ENCODE data around the gene LCK. TPM values are rescaled to one million over a fixed set of nuclear protein-coding genes. Genes with fewer than 3 reads are reported as not detected.

LCK gene
- total RNA-seq, 1 experiment from 2014 or later, result 0.57 TPM

- H3K9me3 ChIP-seq (ENCODE audit: control insufficient read depth, insufficient read depth, low read depth, low read length), result no peaks in the 10 kb centered on the region
- no TSS peak for BruUV-seq (replicated peaks)
- in situ Hi-C loops (cut with HindIII; ENCODE audit: low pct_unique_long_range_greater_than_20kb, low sequenced_read_pairs) (no loop called here), intact Hi-C loops (cut with micrococcal nuclease; ENCODE audit: unreplicated experiment) (no loop called here)
- CTCF ChIA-PET, result no interaction called here
- peak overlapping the region; percentile 31; the same call in 1 of the 2 replicates for H3K27ac ChIP-seq (ENCODE audit: low read length)
- no peak for ATAC-seq
- peak overlapping the region; percentile 60 to 90 for H3K4me3 ChIP-seq (ENCODE audit: low read depth in 2 of 2, low read length in 2 of 2)
- TF ChIP-seq CTCF (IDR thresholded peaks at IDR 0.05) (no peak), SIN3A (IDR thresholded peaks at IDR 0.05; ENCODE audit: borderline replicate concordance, insufficient read depth, low read depth, low read length) (no peak), TCF7L2 (IDR thresholded peaks at IDR 0.05; ENCODE audit: low read depth, low read length) (no peak), REST (IDR thresholded peaks at IDR 0.05; ENCODE audit: insufficient read depth in 1 of 2, low read depth in 2 of 2, low read length in 1 of 2) (no peak), POLR2AphosphoS5 (IDR thresholded peaks at IDR 0.05; ENCODE audit: low read depth, low read length) (no peak)
- H3K36me3 ChIP-seq (ENCODE audit: control insufficient read depth, insufficient read depth, low read length), result no peaks in the 10 kb centered on the region
- peaks cover 12% of the 10 kb centered on the region for H3K4me1 ChIP-seq (ENCODE audit: control insufficient read depth, insufficient read depth, low read length)
- DNase-seq (ENCODE audit: low read depth, low spot score), result no peak
- no peaks in the 10 kb centered on the region for H3K27me3 ChIP-seq (ENCODE audit: control insufficient read depth, insufficient read depth, low read length)
- POLR2A ChIA-PET, result interaction anchor here (0.5 kb wide), 1 partner anchor 82 kb away, joined by 3 read pairs; no protein-coding TSS in a partner anchor
Measured at GRCh38 chr1:32239790-32240139, 11.3 kb upstream of the LCK start.

GRCh38 chr1:32240140-32240951 lies 10.7 kb upstream of the LCK start:
- ATAC-seq (peak; percentile 76), DNase-seq (ENCODE audit: low read depth, low spot score) (no peak)
- in situ Hi-C loops (cut with HindIII; ENCODE audit: low pct_unique_long_range_greater_than_20kb, low sequenced_read_pairs) (no loop called here), intact Hi-C loops (cut with micrococcal nuclease; ENCODE audit: unreplicated experiment) (no loop called here)
- no peaks in the 10 kb centered on the region for H3K36me3 ChIP-seq (ENCODE audit: control insufficient read depth, insufficient read depth, low read length)
- ChIA-PET CTCF (interaction anchor here (0.6 to 1.9 kb wide), 4 partner anchors 24 to 76 kb away, joined by 4 to 18 read pairs (median 8); no protein-coding TSS in a partner anchor), POLR2A (interaction anchor here (0.7 to 1.2 kb wide), 4 partner anchors 13 to 486 kb away, joined by 3 to 7 read pairs (median 4); no protein-coding TSS in a partner anchor)
- TF ChIP-seq POLR2AphosphoS5 (IDR thresholded peaks at IDR 0.05; ENCODE audit: low read depth, low read length), result peak; percentile 63; the same call in 1 of the 2 replicates
- peak; percentile 72 for TF ChIP-seq CTCF (IDR thresholded peaks at IDR 0.05)
- TF ChIP-seq SIN3A (IDR thresholded peaks at IDR 0.05; ENCODE audit: borderline replicate concordance, insufficient read depth, low read depth, low read length), result peak; percentile 74; the same call in 1 of the 2 replicates
- TF ChIP-seq TCF7L2 (IDR thresholded peaks at IDR 0.05; ENCODE audit: low read depth, low read length), result no peak
- peaks cover 12% of the 10 kb centered on the region for H3K4me1 ChIP-seq (ENCODE audit: control insufficient read depth, insufficient read depth, low read length)
- no TSS peak for BruUV-seq (replicated peaks)
- H3K9me3 ChIP-seq (ENCODE audit: control insufficient read depth, insufficient read depth, low read depth, low read length), result no peaks in the 10 kb centered on the region
- no peaks in the 10 kb centered on the region for H3K27me3 ChIP-seq (ENCODE audit: control insufficient read depth, insufficient read depth, low read length)
- H3K4me3 ChIP-seq (ENCODE audit: low read depth in 2 of 2, low read length in 2 of 2), result peak overlapping the region; percentile 60 to 90
- peak overlapping the region; percentile 82 for H3K27ac ChIP-seq (ENCODE audit: low read length)

Data from Panc1 (cell line).